Thyroid gland (tissue), 4 donors: ENCODE measurements around the gene RAPGEFL1. TPM values are rescaled to one million over a fixed set of nuclear protein-coding genes. Genes with fewer than 3 reads are reported as not detected.

Experiments used
- DNase-seq, 2 donors: peaks; one replicate each; pipeline ENCODE4 v3.0.0-alpha.2; 2019
- H3K27ac ChIP-seq, 3 donors: fragments of 200-600 bp; sonication (generic); 1 replicate in 2 of 3; 2 replicates in 1 of 3; pipeline ENCODE4 v1.5.1; 2016 to 2019; ENCODE audit warnings: mild to moderate bottlenecking in 1 of 3, moderate library complexity in 1 of 3
- H3K27me3 ChIP-seq: fragments of 200-600 bp; sonication (generic); one replicate; pipeline ENCODE4 v1.5.1; 2019
- H3K36me3 ChIP-seq, 2 donors: fragments of 200-600 bp; sonication (generic); one replicate each; pipeline ENCODE4 v1.5.1; 2016 to 2019
- H3K4me1 ChIP-seq, 2 donors: fragments of 200-600 bp; sonication (generic); one replicate each; pipeline ENCODE4 v1.5.1; 2017 to 2019
- H3K4me3 ChIP-seq, 3 donors: fragments of 200-600 bp; sonication (generic); replicated peaks in 1 of 3; 1 replicate in 2 of 3; 2 replicates in 1 of 3; pipeline ENCODE4 v1.5.1; 2016; ENCODE audit warnings: mild to moderate bottlenecking in 1 of 3
- H3K9me3 ChIP-seq: fragments of 200-600 bp; sonication (generic); one replicate; pipeline ENCODE4 v1.5.1; 2017
- CTCF ChIP-seq, 6 experiments: fragments of 200-600 bp in 3 of 6; fragments of 450-650 bp in 3 of 6; sonication (generic) in 3 of 6; IDR thresholded peaks; one replicate each; pipeline ENCODE4 v1.5.1; 2016 to 2019; ENCODE audit warnings: antibody characterized with exemption in 6 of 6, mild to moderate bottlenecking in 2 of 6, inconsistent platforms in 1 of 6, moderate library complexity in 1 of 6
- POLR2A ChIP-seq, 2 donors: fragments of 450-650 bp; IDR thresholded peaks; one replicate each; pipeline ENCODE4 v1.6.1; 2017; ENCODE audit warnings: antibody characterized with exemption in 2 of 2, mild to moderate bottlenecking in 2 of 2, moderate library complexity in 1 of 2
- WGBS, 2 donors: methylation state at CpG; one replicate each; pipeline ENCODE4 v1.1.5; 2017; 5-methylcytosine and 5-hydroxymethylcytosine counted together
- intact Hi-C: fragments of 100-400 bp; cut with DNase I; formaldehyde crosslinking; loops from one replicate; pipeline ENCODE4 v1.15.1; 2023
- microRNA-seq: library from miRNA; unstranded; fragments of <30 nt; microRNA quantifications from one replicate; pipeline ENCODE4, GENCODE V29; 2016
- small RNA-seq: library from RNA; depleted of rRNA; stranded (forward); fragments of <200 nt; gene quantifications from one replicate; pipeline ENCODE3, GENCODE V24; 2016
- total RNA-seq, 4 donors: library from RNA; depleted of rRNA; stranded (reverse); fragments of >200 nt; gene quantifications; one replicate each; pipeline ENCODE4 v1.2.3, GENCODE V29; 2016

Gene RAPGEFL1
- total RNA-seq, 4 donors from 2014 or later: 1.3 to 5.2 (median 4.1) TPM

GRCh38 chr17:40241252-40241834, 64.1 kb downstream of the RAPGEFL1 start:
- H3K27me3 ChIP-seq: no peaks in the 10 kb centered on the region
- WGBS, 2 donors: 88 to 94% methylated on average over 4 of the region's 4 CpGs
- no peak overlapping the region for H3K4me3 ChIP-seq
- DNase-seq: no peak
- H3K9me3 ChIP-seq: no peaks in the 10 kb centered on the region
- no peak overlapping the region for H3K27ac ChIP-seq
- no peak for TF ChIP-seq POLR2A (IDR thresholded peaks at IDR 0.05)
- no peak for TF ChIP-seq CTCF (IDR thresholded peaks at IDR 0.05)
- H3K36me3 ChIP-seq: no peaks in the 10 kb centered on the region
- intact Hi-C loops: no loop called here
- peaks cover 10 to 31% of the 10 kb centered on the region in 2 donors for H3K4me1 ChIP-seq

- DNase-seq: no peak
These were observed 65.5 kb downstream of the RAPGEFL1 start for GRCh38 chr17:40242774-40243173.

GRCh38 chr17:40243761-40244160, 66.5 kb downstream of the RAPGEFL1 start:
- no peak for DNase-seq
- intact Hi-C loops: no loop called here
- peak overlapping the region in 2 of 3 donors; percentile 5 to 37 for H3K27ac ChIP-seq
- H3K4me3 ChIP-seq: no peak overlapping the region
- TF ChIP-seq CTCF (IDR thresholded peaks at IDR 0.05) (no peak), POLR2A (IDR thresholded peaks at IDR 0.05) (no peak)
- WGBS, 2 donors: 90 to 96% methylated on average over 3 of the region's 3 CpGs
- H3K36me3 ChIP-seq: no peaks in the 10 kb centered on the region
- H3K9me3 ChIP-seq: no peaks in the 10 kb centered on the region
- H3K27me3 ChIP-seq: no peaks in the 10 kb centered on the region
- H3K4me1 ChIP-seq: peaks cover 10 to 35% of the 10 kb centered on the region in 2 donors

More at GRCh38 chr17:40242774-40243173, 65.5 kb downstream of the RAPGEFL1 start:
- Histone ChIP-seq H3K27ac (no peak overlapping the region), H3K36me3 (no peaks in the 10 kb centered on the region), H3K27me3 (no peaks in the 10 kb centered on the region), H3K4me3 (no peak overlapping the region), H3K4me1 (peaks cover 10 to 31% of the 10 kb centered on the region in 2 donors), H3K9me3 (no peaks in the 10 kb centered on the region)
- TF ChIP-seq POLR2A (IDR thresholded peaks at IDR 0.05) (no peak), CTCF (IDR thresholded peaks at IDR 0.05) (no peak)
- 92% methylated on average over 3 of the region's 3 CpGs for WGBS, 2 donors
- intact Hi-C loops: no loop called here

- H3K4me1 ChIP-seq: peaks cover 15 to 36% of the 10 kb centered on the region in 2 donors
- intact Hi-C loops: no loop called here
- H3K4me3 ChIP-seq: no peak overlapping the region
- 71 to 82% methylated on average over 4 of the region's 4 CpGs for WGBS, 2 donors
- H3K27ac ChIP-seq: peak overlapping the region in 1 of 3 donors; percentile 5
- peak; percentile 20 to 24 for DNase-seq
- H3K27me3 ChIP-seq: no peaks in the 10 kb centered on the region
- H3K36me3 ChIP-seq: no peaks in the 10 kb centered on the region
- no peaks in the 10 kb centered on the region for H3K9me3 ChIP-seq
- TF ChIP-seq POLR2A (IDR thresholded peaks at IDR 0.05): no peak
- no peak for TF ChIP-seq CTCF (IDR thresholded peaks at IDR 0.05)
These were observed 67.0 kb downstream of the RAPGEFL1 start for GRCh38 chr17:40244255-40244654.

Small RNAs within 50 kb of the gene (microRNA-seq; reads per million reads assigned to microRNA genes)
- gene MIR6866 (3.7 reads per million, percentile 2 among the genes with 10 or more reads in this experiment), gene MIR6867 (not detected)

Small RNAs within 50 kb of the gene (small RNA-seq; reads per million reads assigned to genes)
- gene MIR6867: not detected

Other genes starting within 250 kb of the RAPGEFL1 start
- 100 to 1,000 TPM in 2 of 4 donors, 10 to 100 TPM in 2; 81.4 to 125 (median 99.0) TPM for gene ORMDL3, start 249.9 kb upstream of the RAPGEFL1 start, total RNA-seq
- not detected for gene LRRC3C, start 249.7 kb upstream of the RAPGEFL1 start, total RNA-seq
- not detected for gene GSDMA, start 214.5 kb upstream of the RAPGEFL1 start, total RNA-seq
- gene PSMD3, start 196.7 kb upstream of the RAPGEFL1 start, total RNA-seq: 100 to 1,000 TPM in 1 of 4 donors, 10 to 100 TPM in 3; 65.0 to 100 (median 98.8) TPM
- not detected for gene CSF3, start 162.0 kb upstream of the RAPGEFL1 start, total RNA-seq
- 10 to 100 TPM; 37.1 to 68.4 (median 56.6) TPM for gene MED24, start 123.1 kb upstream of the RAPGEFL1 start, total RNA-seq
- gene THRA, start 114.5 kb upstream of the RAPGEFL1 start, total RNA-seq: 10 to 100 TPM; 34.0 to 52.9 (median 44.8) TPM
- 1 to 10 TPM; 3.4 to 9.9 (median 5.1) TPM for gene NR1D1, start 76.9 kb upstream of the RAPGEFL1 start, total RNA-seq
- 100 to 1,000 TPM in 1 of 4 donors, 10 to 100 TPM in 3; 69.9 to 101 (median 80.4) TPM for gene MSL1, start 55.5 kb upstream of the RAPGEFL1 start, total RNA-seq
- gene CASC3, start 36.9 kb upstream of the RAPGEFL1 start, total RNA-seq: 100 to 1,000 TPM in 1 of 4 donors, 10 to 100 TPM in 3; 88.2 to 103 (median 95.5) TPM
- 10 to 100 TPM; 13.2 to 14.6 (median 14.5) TPM for gene WIPF2, start 41.8 kb downstream of the RAPGEFL1 start, total RNA-seq
- 1 to 10 TPM in 1 of 4 donors, under 1 TPM in 3; 0.63 to 5.2 (median 0.79) TPM for gene CDC6, start 110.4 kb downstream of the RAPGEFL1 start, total RNA-seq
- gene RARA, start 131.7 kb downstream of the RAPGEFL1 start, total RNA-seq: 10 to 100 TPM; 20.0 to 60.9 (median 35.2) TPM
- gene GJD3, start 187.3 kb downstream of the RAPGEFL1 start, total RNA-seq: 1 to 10 TPM; 1.6 to 3.4 (median 1.7) TPM
- gene TOP2A, start 240.4 kb downstream of the RAPGEFL1 start, total RNA-seq: 1 to 10 TPM in 3 of 4 donors, under 1 TPM in 1; 0.20 to 5.2 (median 2.2) TPM